Lower lobe of right lung (tissue), 2 donors: ENCODE measurements around the gene ATXN7. TPM values are rescaled to one million over a fixed set of nuclear protein-coding genes. Genes with fewer than 3 reads are reported as not detected.
A peak's percentile ranks its signal among the peaks of the same experiment; 100 is the strongest.

Source experiments
- ATAC-seq, 2 donors: fragments of 200-7000 bp; cut with Tn5 transposase; one replicate each; pipeline ENCODE4 v1.9.1; 2020 to 2022; ENCODE audit warnings: mild to moderate bottlenecking in 2 of 2, moderate library complexity in 2 of 2
- DNase-seq: peaks from one replicate; pipeline ENCODE4 v3.0.0-alpha.2; 2020
- H3K27ac ChIP-seq: fragments of 200-600 bp; one replicate; pipeline ENCODE4 v1.8.0; 2022
- H3K27me3 ChIP-seq: fragments of 200-600 bp; one replicate; pipeline ENCODE4 v1.8.0; 2022; ENCODE audit warnings: low read depth
- H3K36me3 ChIP-seq: fragments of 200-600 bp; one replicate; pipeline ENCODE4 v1.8.0; 2022; ENCODE audit warnings: mild to moderate bottlenecking
- H3K4me1 ChIP-seq: fragments of 200-600 bp; one replicate; pipeline ENCODE4 v1.8.0; 2022
- H3K4me3 ChIP-seq: fragments of 200-600 bp; one replicate; pipeline ENCODE4 v1.8.0; 2022; ENCODE audit warnings: mild to moderate bottlenecking
- H3K9me3 ChIP-seq: fragments of 200-600 bp; one replicate; pipeline ENCODE4 v1.8.0; 2022
- intact Hi-C: fragments of 100-400 bp; cut with DNase I; formaldehyde crosslinking; loops from one replicate; pipeline ENCODE4 v1.11.0; 2022
- total RNA-seq: library from RNA; stranded (reverse); fragmentation: NEBNext Ultra II Directional; extraction: Animal tissue kit (Norgen Biotek cat#: 25700); gene quantifications from one replicate; pipeline ENCODE4 v1.2.1, GENCODE V29; 2021
- TF ChIP-seq, protein P1 (sequence below): fragments of 200-600 bp; IDR thresholded peaks from one replicate; pipeline ENCODE4 v1.8.0; 2022; ENCODE audit warnings: antibody characterized with exemption, mild to moderate bottlenecking
- donor health status: DM: no; HTN: yes; CAD: no; lungs with severe emphysema.

Gene ATXN7
- total RNA-seq, 1 donor from 2014 or later, result 37.3 TPM

DNA sequence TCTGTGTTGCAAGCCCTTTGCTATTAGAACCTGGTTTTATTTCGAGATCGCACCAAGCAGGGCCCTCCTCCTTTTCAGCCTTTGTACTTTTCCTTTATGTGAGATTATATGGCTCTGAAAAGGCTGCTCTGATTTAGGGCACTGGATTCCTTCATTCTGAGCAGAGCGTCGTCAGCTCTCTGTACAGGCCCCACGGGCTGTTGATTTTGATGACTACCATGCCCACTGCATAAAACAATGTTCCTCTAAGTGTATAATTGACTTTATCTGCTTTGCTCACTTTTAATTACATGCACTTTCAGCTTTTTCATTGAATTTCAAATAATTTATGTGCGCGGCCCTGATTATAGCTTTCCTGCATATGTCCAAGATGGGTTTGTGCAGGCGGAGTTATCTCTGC, 164.0 kb downstream of the ATXN7 start:
- intact Hi-C loops, result no loop called here

DNA sequence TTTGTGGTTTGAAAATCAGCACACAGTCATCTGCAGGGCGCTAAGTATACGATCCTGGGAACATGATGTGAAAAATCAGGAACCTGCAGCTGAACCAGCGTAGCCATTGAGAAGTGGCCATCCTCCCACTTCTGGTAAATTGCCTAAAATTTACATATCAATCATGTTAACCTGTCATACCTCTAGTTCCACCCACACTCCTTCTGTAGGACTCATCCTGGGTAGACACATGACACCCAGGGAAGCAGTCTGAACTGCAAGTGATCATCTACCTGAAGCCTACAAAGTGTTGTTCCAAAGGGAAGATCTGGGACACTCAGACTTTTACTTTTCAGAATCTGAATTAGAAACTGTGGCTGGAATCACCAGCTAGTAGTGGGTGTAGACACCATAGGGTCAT, 165.1 kb downstream of the ATXN7 start:
- no peaks in the 10 kb centered on the region for H3K27me3 ChIP-seq
- no peak for ATAC-seq

More for the DNA sequence above, 164.0 kb downstream of the ATXN7 start:
- TF ChIP-seq, protein P1, sequence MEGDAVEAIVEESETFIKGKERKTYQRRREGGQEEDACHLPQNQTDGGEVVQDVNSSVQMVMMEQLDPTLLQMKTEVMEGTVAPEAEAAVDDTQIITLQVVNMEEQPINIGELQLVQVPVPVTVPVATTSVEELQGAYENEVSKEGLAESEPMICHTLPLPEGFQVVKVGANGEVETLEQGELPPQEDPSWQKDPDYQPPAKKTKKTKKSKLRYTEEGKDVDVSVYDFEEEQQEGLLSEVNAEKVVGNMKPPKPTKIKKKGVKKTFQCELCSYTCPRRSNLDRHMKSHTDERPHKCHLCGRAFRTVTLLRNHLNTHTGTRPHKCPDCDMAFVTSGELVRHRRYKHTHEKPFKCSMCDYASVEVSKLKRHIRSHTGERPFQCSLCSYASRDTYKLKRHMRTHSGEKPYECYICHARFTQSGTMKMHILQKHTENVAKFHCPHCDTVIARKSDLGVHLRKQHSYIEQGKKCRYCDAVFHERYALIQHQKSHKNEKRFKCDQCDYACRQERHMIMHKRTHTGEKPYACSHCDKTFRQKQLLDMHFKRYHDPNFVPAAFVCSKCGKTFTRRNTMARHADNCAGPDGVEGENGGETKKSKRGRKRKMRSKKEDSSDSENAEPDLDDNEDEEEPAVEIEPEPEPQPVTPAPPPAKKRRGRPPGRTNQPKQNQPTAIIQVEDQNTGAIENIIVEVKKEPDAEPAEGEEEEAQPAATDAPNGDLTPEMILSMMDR, result no peak
- Histone ChIP-seq H3K27ac (no peak overlapping the region), H3K4me1 (peaks cover under 1% of the 10 kb centered on the region), H3K36me3 (no peaks in the 10 kb centered on the region), H3K27me3 (no peaks in the 10 kb centered on the region), H3K9me3 (no peaks in the 10 kb centered on the region), H3K4me3 (no peak overlapping the region)
- DNase-seq, result no peak
- ATAC-seq, result no peak

DNA sequence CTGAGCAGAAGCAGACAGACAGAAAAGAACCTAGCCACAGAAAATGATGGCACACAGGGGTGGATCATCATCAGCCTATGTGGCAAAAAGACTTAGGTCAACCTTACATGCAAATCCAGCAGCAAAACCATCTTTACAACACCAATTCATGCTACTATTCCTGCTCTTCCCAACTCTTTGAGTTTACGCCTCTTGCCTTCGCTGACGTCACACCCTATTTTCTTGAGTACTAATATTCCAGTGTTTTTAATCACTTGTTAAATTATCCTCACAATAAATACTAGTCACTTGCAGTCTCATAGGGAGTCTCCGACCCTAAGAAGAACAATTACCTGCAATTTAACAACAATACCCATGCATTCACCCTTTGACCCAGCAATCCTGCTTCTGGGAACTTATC, 165.6 kb downstream of the ATXN7 start:
- H3K36me3 ChIP-seq, result no peaks in the 10 kb centered on the region
- H3K4me3 ChIP-seq, result no peak overlapping the region
- H3K9me3 ChIP-seq, result no peaks in the 10 kb centered on the region
- DNase-seq (no peak), ATAC-seq (no peak)
- H3K27ac ChIP-seq, result no peak overlapping the region
- no peaks in the 10 kb centered on the region for H3K4me1 ChIP-seq
- H3K27me3 ChIP-seq, result no peaks in the 10 kb centered on the region
- intact Hi-C loops, result no loop called here
- TF ChIP-seq, protein P1, result no peak

More for the DNA sequence above, 165.1 kb downstream of the ATXN7 start:
- Histone ChIP-seq H3K27ac (no peak overlapping the region), H3K4me1 (no peaks in the 10 kb centered on the region), H3K36me3 (no peaks in the 10 kb centered on the region), H3K9me3 (no peaks in the 10 kb centered on the region), H3K4me3 (no peak overlapping the region)
- no peak for DNase-seq
- TF ChIP-seq, protein P1, result no peak
- intact Hi-C loops, result no loop called here

DNA sequence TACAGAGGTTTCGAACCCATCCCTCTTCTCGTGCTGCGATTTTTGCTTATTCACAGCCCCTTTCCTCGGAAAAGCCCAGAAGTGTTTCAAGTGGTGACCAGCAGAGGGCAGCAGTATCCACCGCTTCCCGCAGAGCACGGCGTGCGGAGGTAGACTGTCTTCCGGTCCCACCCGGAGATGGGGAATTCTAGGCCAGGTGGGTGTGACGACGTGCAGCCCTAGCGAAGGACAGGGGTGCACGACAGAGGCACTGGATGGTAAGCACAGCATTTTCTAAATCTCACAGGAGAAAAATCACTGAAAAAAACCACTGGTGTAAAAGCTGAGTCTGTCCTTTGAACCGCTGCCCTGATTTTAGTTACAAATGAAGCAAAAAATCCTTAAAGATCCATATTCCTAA, 167.1 kb downstream of the ATXN7 start:
- no peaks in the 10 kb centered on the region for H3K9me3 ChIP-seq
- H3K4me1 ChIP-seq, result no peaks in the 10 kb centered on the region
- TF ChIP-seq, protein P1, result peak; percentile 78
- intact Hi-C loops, result loop anchor here (5.0 to 10.0 kb wide), 2 partner anchors 367 to 454 kb away; no protein-coding TSS in a partner anchor
- H3K27ac ChIP-seq, result no peak overlapping the region
- DNase-seq (peak; percentile 76), ATAC-seq (peak; percentile 93 to 95)
- peak overlapping the region; percentile 37 for H3K4me3 ChIP-seq
- H3K27me3 ChIP-seq, result no peaks in the 10 kb centered on the region
- no peaks in the 10 kb centered on the region for H3K36me3 ChIP-seq

DNA sequence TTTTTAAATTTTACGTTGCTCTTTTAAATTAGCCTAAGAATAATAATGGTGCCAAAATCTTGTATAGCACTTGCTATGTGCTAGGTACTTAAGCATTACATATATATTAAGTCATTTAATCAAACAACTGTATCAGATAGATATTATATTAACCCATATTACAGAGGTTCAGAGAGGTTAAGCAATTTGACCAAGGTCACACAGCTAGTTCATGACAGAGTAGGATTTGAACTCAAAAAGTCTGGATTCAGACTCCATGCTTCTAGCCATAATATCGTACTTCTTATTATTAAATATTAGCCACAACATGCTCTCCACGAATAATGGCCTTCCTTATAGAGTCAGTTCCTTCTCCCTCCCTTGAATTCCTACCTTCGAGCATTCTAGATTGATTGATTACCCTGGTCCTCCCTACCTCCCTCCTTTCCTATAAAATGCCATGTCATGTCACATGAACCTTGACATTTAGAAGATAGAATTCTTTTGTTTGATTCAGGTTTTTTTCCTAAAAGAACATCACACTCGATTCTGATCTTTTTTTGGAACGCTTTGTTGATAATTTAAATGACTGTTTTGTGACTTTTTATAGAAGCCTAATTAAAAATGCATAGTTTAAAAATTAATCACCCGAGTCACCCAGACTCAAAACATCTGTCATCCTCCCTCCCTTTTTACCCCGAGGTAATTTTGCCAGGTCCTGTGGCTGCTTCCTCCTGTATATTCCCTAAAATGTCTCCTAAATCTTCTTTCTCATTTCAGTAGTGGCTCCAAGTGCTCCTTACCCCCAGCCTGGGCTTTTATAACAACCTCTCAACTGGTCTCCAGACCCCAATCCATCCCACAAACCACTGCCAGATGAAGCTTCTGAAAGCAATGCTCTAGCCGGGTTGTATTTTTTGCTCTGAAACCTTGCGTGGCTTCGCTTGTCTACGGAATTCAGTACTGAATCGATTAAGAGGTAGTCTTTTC, 168.2 kb downstream of the ATXN7 start:
- Histone ChIP-seq H3K27ac (no peak overlapping the region), H3K36me3 (no peaks in the 10 kb centered on the region), H3K9me3 (no peaks in the 10 kb centered on the region), H3K4me1 (no peaks in the 10 kb centered on the region), H3K27me3 (no peaks in the 10 kb centered on the region), H3K4me3 (no peak overlapping the region)
- ATAC-seq, result no peak
- intact Hi-C loops, result loop anchor here (5.0 to 10.0 kb wide), 2 partner anchors 365 to 453 kb away; no protein-coding TSS in a partner anchor
- TF ChIP-seq, protein P1, result no peak
- DNase-seq, result no peak
